Neural progenitor cell (in vitro differentiated cells): Measurements from ENCODE around the gene EPB41.

Experiments used
- EZH2phosphoT487 ChIP-seq: fragments of 200-600 bp; sonication (generic); IDR thresholded peaks from 2 replicates; pipeline ENCODE4 v1.6.1; 2017; ENCODE audit warnings: antibody characterized with exemption
- TF ChIP-seq, protein P1 (sequence below): fragments of 200-600 bp; sonication (generic); IDR thresholded peaks from 2 replicates; pipeline ENCODE4 v1.5.1; 2017; ENCODE audit warnings: antibody characterized with exemption, mild to moderate bottlenecking

GRCh38 chr1:29011775-29012174, 97.4 kb downstream of the EPB41 start:
- TF ChIP-seq, protein P1, sequence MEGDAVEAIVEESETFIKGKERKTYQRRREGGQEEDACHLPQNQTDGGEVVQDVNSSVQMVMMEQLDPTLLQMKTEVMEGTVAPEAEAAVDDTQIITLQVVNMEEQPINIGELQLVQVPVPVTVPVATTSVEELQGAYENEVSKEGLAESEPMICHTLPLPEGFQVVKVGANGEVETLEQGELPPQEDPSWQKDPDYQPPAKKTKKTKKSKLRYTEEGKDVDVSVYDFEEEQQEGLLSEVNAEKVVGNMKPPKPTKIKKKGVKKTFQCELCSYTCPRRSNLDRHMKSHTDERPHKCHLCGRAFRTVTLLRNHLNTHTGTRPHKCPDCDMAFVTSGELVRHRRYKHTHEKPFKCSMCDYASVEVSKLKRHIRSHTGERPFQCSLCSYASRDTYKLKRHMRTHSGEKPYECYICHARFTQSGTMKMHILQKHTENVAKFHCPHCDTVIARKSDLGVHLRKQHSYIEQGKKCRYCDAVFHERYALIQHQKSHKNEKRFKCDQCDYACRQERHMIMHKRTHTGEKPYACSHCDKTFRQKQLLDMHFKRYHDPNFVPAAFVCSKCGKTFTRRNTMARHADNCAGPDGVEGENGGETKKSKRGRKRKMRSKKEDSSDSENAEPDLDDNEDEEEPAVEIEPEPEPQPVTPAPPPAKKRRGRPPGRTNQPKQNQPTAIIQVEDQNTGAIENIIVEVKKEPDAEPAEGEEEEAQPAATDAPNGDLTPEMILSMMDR = no peak
- no peak for TF ChIP-seq EZH2phosphoT487
